ENCODE measurements around the gene SEPHS2. TPM values are rescaled to one million over a fixed set of nuclear protein-coding genes. Genes with fewer than 3 reads are reported as not detected.
"Not testable (repeated sequence)": the region's sequence is repeated elsewhere in the genome, so short reads cannot be mapped to it uniquely, and the experiment has no call there.

SEPHS2 gene
- total RNA-seq, 1 donor from 2014 or later, result 42.5 TPM

- Mint-ChIP-seq H3K4me1 (ENCODE audit: unreplicated experiment) (no peaks in the 10 kb centered on the region), H3K36me3 (ENCODE audit: unreplicated experiment) (no peaks in the 10 kb centered on the region), H3K4me3 (ENCODE audit: unreplicated experiment) (no peak overlapping the region), H3K27me3 (ENCODE audit: unreplicated experiment) (peaks cover 18% of the 10 kb centered on the region), H3K27ac (ENCODE audit: unreplicated experiment) (no peak overlapping the region), H3K9me3 (ENCODE audit: unreplicated experiment) (no peaks in the 10 kb centered on the region)
- DNase-seq (ENCODE audit: extremely low spot score, unreplicated experiment), result no peak
- TF ChIP-seq, protein P1, sequence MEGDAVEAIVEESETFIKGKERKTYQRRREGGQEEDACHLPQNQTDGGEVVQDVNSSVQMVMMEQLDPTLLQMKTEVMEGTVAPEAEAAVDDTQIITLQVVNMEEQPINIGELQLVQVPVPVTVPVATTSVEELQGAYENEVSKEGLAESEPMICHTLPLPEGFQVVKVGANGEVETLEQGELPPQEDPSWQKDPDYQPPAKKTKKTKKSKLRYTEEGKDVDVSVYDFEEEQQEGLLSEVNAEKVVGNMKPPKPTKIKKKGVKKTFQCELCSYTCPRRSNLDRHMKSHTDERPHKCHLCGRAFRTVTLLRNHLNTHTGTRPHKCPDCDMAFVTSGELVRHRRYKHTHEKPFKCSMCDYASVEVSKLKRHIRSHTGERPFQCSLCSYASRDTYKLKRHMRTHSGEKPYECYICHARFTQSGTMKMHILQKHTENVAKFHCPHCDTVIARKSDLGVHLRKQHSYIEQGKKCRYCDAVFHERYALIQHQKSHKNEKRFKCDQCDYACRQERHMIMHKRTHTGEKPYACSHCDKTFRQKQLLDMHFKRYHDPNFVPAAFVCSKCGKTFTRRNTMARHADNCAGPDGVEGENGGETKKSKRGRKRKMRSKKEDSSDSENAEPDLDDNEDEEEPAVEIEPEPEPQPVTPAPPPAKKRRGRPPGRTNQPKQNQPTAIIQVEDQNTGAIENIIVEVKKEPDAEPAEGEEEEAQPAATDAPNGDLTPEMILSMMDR (IDR thresholded peaks at IDR 0.05), result no peak
These were observed 11.6 kb upstream of the SEPHS2 start for GRCh38 chr16:30457256-30457655.

DNA sequence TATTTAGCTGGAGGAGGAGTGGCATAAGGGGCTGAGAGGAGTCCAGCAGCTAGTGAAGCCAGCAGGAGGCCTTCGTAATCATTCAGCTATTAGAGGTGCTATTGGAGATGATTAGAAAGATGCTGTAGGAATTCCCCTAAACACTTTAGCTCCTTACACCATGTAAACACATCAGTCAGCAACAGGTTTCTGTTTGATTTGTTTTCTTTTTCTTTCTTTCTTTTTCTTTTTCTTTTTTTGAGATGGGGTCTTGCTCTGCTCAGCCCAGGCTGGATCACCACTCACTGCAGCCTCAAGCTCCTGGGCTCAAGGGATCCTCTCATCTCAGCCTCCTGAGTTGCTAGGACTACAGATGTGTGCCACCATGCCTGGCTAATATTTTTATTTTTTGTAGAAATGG is 10.6 kb upstream of the SEPHS2 start:
- Mint-ChIP-seq H3K4me1 (ENCODE audit: unreplicated experiment) (no peaks in the 10 kb centered on the region), H3K36me3 (ENCODE audit: unreplicated experiment) (no peaks in the 10 kb centered on the region), H3K27ac (ENCODE audit: unreplicated experiment) (no peak overlapping the region), H3K4me3 (ENCODE audit: unreplicated experiment) (no peak overlapping the region), H3K9me3 (ENCODE audit: unreplicated experiment) (no peaks in the 10 kb centered on the region), H3K27me3 (ENCODE audit: unreplicated experiment) (peaks cover 19% of the 10 kb centered on the region)
- TF ChIP-seq, protein P1 (IDR thresholded peaks at IDR 0.05), result no peak
- no peak for DNase-seq (ENCODE audit: extremely low spot score, unreplicated experiment)

DNA sequence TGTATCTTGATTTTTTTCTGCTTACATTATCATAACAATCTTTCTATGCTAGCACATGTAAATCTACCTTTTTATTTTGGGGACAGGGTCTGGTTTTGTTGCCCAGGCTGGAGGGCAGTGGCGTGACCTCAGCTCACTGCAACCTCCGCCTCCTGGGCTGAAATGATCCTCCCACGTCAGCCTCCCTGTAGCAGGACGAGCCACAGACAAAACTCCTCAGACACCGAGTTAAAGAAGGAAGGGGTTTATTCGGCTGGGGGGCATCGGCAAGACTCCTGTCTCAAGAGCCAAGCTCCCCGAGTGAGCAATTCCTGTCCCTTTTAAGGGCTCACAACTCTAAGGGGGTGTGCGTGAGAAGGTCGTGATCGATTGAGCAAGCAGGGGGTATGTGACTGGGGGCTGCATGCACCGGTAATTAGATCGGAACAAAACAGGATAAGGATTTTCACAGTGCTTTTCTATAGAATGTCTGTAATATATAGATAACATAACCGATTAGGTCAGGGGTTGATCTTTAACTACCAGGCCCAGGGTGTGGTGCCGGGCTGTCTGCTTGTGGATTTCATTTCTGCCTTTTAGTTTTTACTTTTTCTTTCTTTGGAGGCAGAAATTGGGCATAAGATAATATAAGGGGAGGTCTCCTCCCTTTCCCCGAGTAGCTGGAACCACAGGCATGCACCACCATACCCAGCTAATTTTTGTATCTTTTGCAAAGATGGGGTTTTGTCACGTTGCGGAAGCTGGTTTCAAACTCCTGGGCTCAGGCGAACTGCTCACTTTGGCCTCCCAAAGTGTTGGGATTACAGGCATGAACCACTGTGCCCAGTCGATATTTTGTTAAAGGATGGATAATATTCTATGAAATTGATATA is 7.3 kb upstream of the SEPHS2 start:
- H3K4me1 Mint-ChIP-seq (ENCODE audit: unreplicated experiment); H3K9me3 Mint-ChIP-seq (ENCODE audit: unreplicated experiment); H3K27ac Mint-ChIP-seq (ENCODE audit: unreplicated experiment); H3K36me3 Mint-ChIP-seq (ENCODE audit: unreplicated experiment); DNase-seq (ENCODE audit: extremely low spot score, unreplicated experiment); H3K4me3 Mint-ChIP-seq (ENCODE audit: unreplicated experiment): not testable (repeated sequence)
- H3K27me3 Mint-ChIP-seq (ENCODE audit: unreplicated experiment), result peaks cover 19% of the 10 kb centered on the region

DNA sequence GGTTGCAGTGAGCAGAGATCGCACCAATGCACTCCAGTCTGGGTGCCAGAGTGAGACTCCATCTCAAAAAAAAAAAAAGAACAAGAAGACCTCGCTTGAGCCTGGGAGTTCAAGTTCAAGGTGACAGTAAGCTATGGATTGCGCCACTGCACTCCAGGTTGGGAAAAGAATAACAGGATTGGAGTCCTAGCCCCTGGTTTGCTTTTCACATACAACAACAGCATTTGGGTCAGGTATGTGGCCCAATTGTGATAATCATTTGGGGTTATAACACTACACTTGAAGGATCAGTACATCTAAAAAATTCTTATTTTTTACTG is 3.4 kb upstream of the SEPHS2 start:
- TF ChIP-seq, protein P1 (IDR thresholded peaks at IDR 0.05), result no peak
- Mint-ChIP-seq H3K9me3 (ENCODE audit: unreplicated experiment) (no peaks in the 10 kb centered on the region), H3K27ac (ENCODE audit: unreplicated experiment) (no peak overlapping the region), H3K27me3 (ENCODE audit: unreplicated experiment) (peaks cover 11% of the 10 kb centered on the region), H3K4me1 (ENCODE audit: unreplicated experiment) (peaks cover 11% of the 10 kb centered on the region), H3K4me3 (ENCODE audit: unreplicated experiment) (no peak overlapping the region), H3K36me3 (ENCODE audit: unreplicated experiment) (peaks cover 4% of the 10 kb centered on the region)
- DNase-seq (ENCODE audit: extremely low spot score, unreplicated experiment), result no peak

- H3K4me1 Mint-ChIP-seq (ENCODE audit: unreplicated experiment), result peaks cover 20% of the 10 kb centered on the region
- H3K27ac Mint-ChIP-seq (ENCODE audit: unreplicated experiment), result no peak overlapping the region
- no peak overlapping the region for H3K4me3 Mint-ChIP-seq (ENCODE audit: unreplicated experiment)
- peaks cover 4% of the 10 kb centered on the region for H3K9me3 Mint-ChIP-seq (ENCODE audit: unreplicated experiment)
- TF ChIP-seq, protein P1 (IDR thresholded peaks at IDR 0.05), result no peak
- peaks cover 17% of the 10 kb centered on the region for H3K36me3 Mint-ChIP-seq (ENCODE audit: unreplicated experiment)
- peaks cover 5% of the 10 kb centered on the region for H3K27me3 Mint-ChIP-seq (ENCODE audit: unreplicated experiment)
- DNase-seq (ENCODE audit: extremely low spot score, unreplicated experiment), result no peak
These were observed 2.0 kb upstream of the SEPHS2 start for GRCh38 chr16:30447512-30448226.

Measured in osteocyte (in vitro differentiated cells).